CD4-positive, alpha-beta T cell treated with Interleukin-1 beta for 1 hour (primary cell): ENCODE results near the gene POLR2A.

Experiments used
- DNase-seq, 2 donors: peaks; one replicate each; pipeline ENCODE4 v3.0.0-alpha.2; 2020 to 2022

POLR2A gene

GRCh38 chr17:7508846-7509245, 24.7 kb downstream of the POLR2A start:
- DNase-seq = no peak

GRCh38 chr17:7509937-7510336, 25.8 kb downstream of the POLR2A start:
- DNase-seq = no peak

- no peak for DNase-seq
These were observed 26.9 kb downstream of the POLR2A start for GRCh38 chr17:7511108-7511507.

- no peak for DNase-seq
These were observed 27.9 kb downstream of the POLR2A start for GRCh38 chr17:7512105-7512504.

- no peak for DNase-seq
These were observed 28.8 kb downstream of the POLR2A start for GRCh38 chr17:7512824-7513540.

GRCh38 chr17:7513850-7514419, 29.8 kb downstream of the POLR2A start:
- no peak for DNase-seq

- DNase-seq = no peak
These were observed 31.9 kb downstream of the POLR2A start for GRCh38 chr17:7515911-7516610.

GRCh38 chr17:7523033-7523432, 38.9 kb downstream of the POLR2A start:
- DNase-seq = peak; percentile 44 to 67

GRCh38 chr17:7528842-7529241, 44.7 kb downstream of the POLR2A start:
- no peak for DNase-seq

- no peak for DNase-seq
These were observed 46.1 kb downstream of the POLR2A start for GRCh38 chr17:7530023-7530900.

GRCh38 chr17:7538050-7538449, 53.9 kb downstream of the POLR2A start:
- DNase-seq = no peak

- no peak for DNase-seq
These were observed 54.9 kb downstream of the POLR2A start for GRCh38 chr17:7538891-7539545.

- DNase-seq = no peak
These were observed 57.0 kb downstream of the POLR2A start for GRCh38 chr17:7541074-7541621.

- DNase-seq = no peak
These were observed 60.7 kb downstream of the POLR2A start for GRCh38 chr17:7544911-7545310.

GRCh38 chr17:7548585-7549400, 64.6 kb downstream of the POLR2A start, which contains the start of gene TNFSF12:
TSS of gene TNFSF12 (plus strand) at chr17:7549058. CDS start at chr17:7549154, 96 bp downstream.
- peak; percentile 49 to 59 for DNase-seq
